ENCODE measurements around the gene MAP7D3.

DNA sequence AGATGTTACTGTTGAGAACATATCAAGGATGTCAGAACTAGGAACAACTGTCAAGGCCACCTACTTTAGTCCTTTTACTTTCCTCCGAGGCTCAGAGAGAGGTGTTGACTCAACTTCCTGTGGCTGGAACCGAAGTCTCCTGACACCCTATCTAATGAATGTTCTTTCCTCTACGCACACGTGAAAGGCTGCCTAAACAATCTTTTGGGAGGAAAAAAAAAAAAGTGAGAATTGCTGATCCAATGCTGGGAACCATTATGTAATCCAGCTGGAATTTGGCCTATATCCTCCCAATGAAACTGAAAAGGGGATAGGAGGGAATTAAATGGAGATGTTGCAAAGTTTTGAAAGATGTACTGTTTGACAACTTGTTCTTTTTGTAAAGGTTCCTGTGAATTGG lies 8.3 kb upstream of the MAP7D3 start:
- TF ChIP-seq, protein P1, sequence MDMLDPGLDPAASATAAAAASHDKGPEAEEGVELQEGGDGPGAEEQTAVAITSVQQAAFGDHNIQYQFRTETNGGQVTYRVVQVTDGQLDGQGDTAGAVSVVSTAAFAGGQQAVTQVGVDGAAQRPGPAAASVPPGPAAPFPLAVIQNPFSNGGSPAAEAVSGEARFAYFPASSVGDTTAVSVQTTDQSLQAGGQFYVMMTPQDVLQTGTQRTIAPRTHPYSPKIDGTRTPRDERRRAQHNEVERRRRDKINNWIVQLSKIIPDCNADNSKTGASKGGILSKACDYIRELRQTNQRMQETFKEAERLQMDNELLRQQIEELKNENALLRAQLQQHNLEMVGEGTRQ (IDR thresholded peaks at IDR 0.05; ENCODE audit: low read depth, low read length): no peak
- TF ChIP-seq MAFK (IDR thresholded peaks at IDR 0.05; ENCODE audit: low read depth, low read length): 0 out of 2 replicates have a peak, but pooled peaks have one; percentile 34
- TF ChIP-seq, protein P2, sequence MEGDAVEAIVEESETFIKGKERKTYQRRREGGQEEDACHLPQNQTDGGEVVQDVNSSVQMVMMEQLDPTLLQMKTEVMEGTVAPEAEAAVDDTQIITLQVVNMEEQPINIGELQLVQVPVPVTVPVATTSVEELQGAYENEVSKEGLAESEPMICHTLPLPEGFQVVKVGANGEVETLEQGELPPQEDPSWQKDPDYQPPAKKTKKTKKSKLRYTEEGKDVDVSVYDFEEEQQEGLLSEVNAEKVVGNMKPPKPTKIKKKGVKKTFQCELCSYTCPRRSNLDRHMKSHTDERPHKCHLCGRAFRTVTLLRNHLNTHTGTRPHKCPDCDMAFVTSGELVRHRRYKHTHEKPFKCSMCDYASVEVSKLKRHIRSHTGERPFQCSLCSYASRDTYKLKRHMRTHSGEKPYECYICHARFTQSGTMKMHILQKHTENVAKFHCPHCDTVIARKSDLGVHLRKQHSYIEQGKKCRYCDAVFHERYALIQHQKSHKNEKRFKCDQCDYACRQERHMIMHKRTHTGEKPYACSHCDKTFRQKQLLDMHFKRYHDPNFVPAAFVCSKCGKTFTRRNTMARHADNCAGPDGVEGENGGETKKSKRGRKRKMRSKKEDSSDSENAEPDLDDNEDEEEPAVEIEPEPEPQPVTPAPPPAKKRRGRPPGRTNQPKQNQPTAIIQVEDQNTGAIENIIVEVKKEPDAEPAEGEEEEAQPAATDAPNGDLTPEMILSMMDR (conservative IDR thresholded peaks at IDR 0.05; ENCODE audit: low read depth, low read length): no peak
- TF ChIP-seq FOS (IDR thresholded peaks at IDR 0.05; ENCODE audit: low read depth, low read length): no peak
- no peak for TF ChIP-seq RAD21 (IDR thresholded peaks at IDR 0.05; ENCODE audit: low read length)
- TF ChIP-seq NFE2L2 (IDR thresholded peaks at IDR 0.05; ENCODE audit: low read depth, low read length): no peak
- peak; percentile 86 for TF ChIP-seq BHLHE40 (IDR thresholded peaks at IDR 0.05; ENCODE audit: low read depth, low read length)
- no peak for TF ChIP-seq CEBPB (IDR thresholded peaks at IDR 0.05; ENCODE audit: low read depth, low read length)
- TF ChIP-seq POLR2A (IDR thresholded peaks at IDR 0.05; ENCODE audit: low read depth, low read length): no peak
- no peak for TF ChIP-seq SMC3 (IDR thresholded peaks at IDR 0.05; ENCODE audit: low read depth, low read length)
- no peak for TF ChIP-seq RFX5 (IDR thresholded peaks at IDR 0.05; ENCODE audit: low read depth, low read length)
- no peak for TF ChIP-seq MAZ (IDR thresholded peaks at IDR 0.05; ENCODE audit: borderline replicate concordance, low read depth, low read length)
- TF ChIP-seq, protein P3, sequence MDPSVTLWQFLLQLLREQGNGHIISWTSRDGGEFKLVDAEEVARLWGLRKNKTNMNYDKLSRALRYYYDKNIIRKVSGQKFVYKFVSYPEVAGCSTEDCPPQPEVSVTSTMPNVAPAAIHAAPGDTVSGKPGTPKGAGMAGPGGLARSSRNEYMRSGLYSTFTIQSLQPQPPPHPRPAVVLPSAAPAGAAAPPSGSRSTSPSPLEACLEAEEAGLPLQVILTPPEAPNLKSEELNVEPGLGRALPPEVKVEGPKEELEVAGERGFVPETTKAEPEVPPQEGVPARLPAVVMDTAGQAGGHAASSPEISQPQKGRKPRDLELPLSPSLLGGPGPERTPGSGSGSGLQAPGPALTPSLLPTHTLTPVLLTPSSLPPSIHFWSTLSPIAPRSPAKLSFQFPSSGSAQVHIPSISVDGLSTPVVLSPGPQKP (IDR thresholded peaks at IDR 0.05; ENCODE audit: borderline replicate concordance, low read depth, low read length): no peak
